ENCODE results near the gene ATF4. TPM values are rescaled to one million over a fixed set of nuclear protein-coding genes. Genes with fewer than 3 reads are reported as not detected.

ATF4 gene
- total and polyA plus RNA-seq, 2 of the 13 experiments (the other 11 are each of a cell fraction or from before 2014, with no cell fraction given) = 486 to 1,297 TPM

GRCh38 chr22:39529487-39529851 is 9.1 kb downstream of the ATF4 start (continued):
- TF ChIP-seq MBNL3 (CRISPR knock-in tag; conservative IDR thresholded peaks at IDR 0.05) = no peak
- TF ChIP-seq CENPT (CRISPR knock-in tag; IDR thresholded peaks at IDR 0.05; ENCODE audit: low read depth) = no peak
- TF ChIP-seq ZC3H13 (CRISPR knock-in tag; IDR thresholded peaks at IDR 0.05) = no peak
- TF ChIP-seq TEF (CRISPR knock-in tag; IDR thresholded peaks at IDR 0.05) = no peak
- no peak for TF ChIP-seq ZNF143 (CRISPR knock-in tag; IDR thresholded peaks at IDR 0.05)
- no peak for TF ChIP-seq ZNF292 (CRISPR knock-in tag; IDR thresholded peaks at IDR 0.05; ENCODE audit: borderline replicate concordance, low read depth)
- no peak for TF ChIP-seq ZNF33B (CRISPR knock-in tag; IDR thresholded peaks at IDR 0.05)
- TF ChIP-seq SOX6 (IDR thresholded peaks at IDR 0.05) = no peak
- TF ChIP-seq SOX6 (CRISPR knock-in tag; IDR thresholded peaks at IDR 0.05) = no peak; the same call in 1 of the 2 replicates
- TF ChIP-seq, protein P1, sequence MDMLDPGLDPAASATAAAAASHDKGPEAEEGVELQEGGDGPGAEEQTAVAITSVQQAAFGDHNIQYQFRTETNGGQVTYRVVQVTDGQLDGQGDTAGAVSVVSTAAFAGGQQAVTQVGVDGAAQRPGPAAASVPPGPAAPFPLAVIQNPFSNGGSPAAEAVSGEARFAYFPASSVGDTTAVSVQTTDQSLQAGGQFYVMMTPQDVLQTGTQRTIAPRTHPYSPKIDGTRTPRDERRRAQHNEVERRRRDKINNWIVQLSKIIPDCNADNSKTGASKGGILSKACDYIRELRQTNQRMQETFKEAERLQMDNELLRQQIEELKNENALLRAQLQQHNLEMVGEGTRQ (IDR thresholded peaks at IDR 0.05; ENCODE audit: low read depth, low read length) = no peak
- TF ChIP-seq, protein P1 (CRISPR knock-in tag; IDR thresholded peaks at IDR 0.05; ENCODE audit: borderline replicate concordance) = no peak
- peak; percentile 50; the same call in 1 of the 2 replicates for TF ChIP-seq ZNF552 (CRISPR knock-in tag; IDR thresholded peaks at IDR 0.05; ENCODE audit: borderline replicate concordance)

All from HepG2 (cell line).